GM21786 (cell line): ENCODE data around the gene COMMD4.
"Not testable (repeated sequence)": the region's sequence is repeated elsewhere in the genome, so short reads cannot be mapped to it uniquely, and the experiment has no call there.

Experiments
- ATAC-seq: cut with Tn5 transposase; IDR thresholded peaks from one replicate; pipeline ENCODE4 v1.9.1; 2021; ENCODE audit not compliant: unreplicated experiment

COMMD4 gene

DNA sequence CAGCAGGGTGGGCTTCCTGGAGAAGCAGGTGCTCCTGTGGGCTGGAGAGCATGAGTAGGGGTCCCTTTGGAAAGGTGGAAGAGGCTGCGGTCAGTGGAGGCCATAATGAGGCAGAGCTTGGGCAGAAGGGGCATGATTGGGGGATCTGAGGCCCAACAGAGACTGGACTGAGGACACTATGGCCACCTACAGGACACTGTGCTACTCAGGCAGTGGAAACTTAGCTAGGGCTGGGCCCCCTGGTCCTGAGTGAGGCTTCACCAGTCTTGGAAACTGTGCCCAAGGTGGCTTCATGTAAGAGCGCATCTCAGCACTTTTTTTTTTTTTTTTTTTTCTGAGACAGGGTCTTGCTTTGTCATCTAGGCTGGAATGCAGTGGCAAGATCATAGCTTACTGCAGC is 6.3 kb upstream of the COMMD4 start:
- no peak for ATAC-seq

DNA sequence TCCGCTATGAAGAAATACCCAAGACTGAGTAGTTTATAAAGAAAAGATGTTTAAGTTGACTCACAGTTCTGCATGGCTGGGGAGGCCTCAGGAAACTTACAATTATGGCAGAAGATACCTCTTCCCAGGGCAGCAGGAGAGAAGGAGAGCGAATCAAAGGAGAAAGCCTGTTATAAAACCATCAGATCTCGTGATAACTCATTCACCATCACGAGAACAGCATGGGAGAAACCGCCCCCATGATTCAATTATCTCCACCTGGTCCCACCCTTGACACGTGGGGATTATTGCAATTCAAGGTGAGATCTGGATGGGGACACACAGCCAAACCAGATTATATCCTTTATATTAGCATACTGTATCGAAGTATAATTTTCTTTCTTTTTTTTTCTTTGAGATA is 3.8 kb upstream of the COMMD4 start:
- not testable (repeated sequence) for ATAC-seq

DNA sequence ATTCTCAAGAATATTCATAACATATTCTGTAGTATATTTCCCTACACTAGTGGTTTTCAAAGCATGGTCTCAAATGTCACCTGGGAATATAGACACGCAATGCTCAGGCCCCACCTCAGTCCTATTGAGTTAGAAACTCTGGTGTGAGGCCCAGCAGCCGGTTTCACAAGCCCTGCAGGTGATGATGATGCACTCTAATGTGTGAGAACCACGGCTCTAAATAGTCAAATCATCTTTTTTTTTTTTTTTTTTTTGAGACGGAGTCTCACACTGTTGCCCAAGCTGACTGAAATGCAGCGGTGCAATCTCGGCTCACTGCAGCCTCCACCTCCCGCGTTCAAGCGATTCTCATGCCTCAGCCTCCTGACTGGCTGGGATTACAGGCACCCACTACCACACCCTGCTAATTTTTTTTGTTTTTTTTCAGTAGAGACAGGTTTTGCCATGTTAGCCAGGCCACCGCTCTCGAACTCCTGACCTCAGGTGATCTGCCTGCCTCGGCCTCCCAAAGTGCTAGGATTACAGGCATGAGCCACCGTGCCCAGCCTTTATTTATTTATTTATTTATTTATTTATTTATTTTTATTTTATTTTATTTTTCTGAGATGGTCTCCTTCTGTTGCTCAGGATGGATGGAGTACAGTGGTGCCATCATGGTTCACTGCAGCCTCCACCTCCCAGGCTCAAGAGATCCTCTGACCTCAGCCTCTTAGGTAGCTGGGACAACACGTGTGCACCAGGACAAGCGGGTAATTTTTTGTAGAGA is 2.0 kb upstream of the COMMD4 start:
- ATAC-seq, result not testable (repeated sequence)

DNA sequence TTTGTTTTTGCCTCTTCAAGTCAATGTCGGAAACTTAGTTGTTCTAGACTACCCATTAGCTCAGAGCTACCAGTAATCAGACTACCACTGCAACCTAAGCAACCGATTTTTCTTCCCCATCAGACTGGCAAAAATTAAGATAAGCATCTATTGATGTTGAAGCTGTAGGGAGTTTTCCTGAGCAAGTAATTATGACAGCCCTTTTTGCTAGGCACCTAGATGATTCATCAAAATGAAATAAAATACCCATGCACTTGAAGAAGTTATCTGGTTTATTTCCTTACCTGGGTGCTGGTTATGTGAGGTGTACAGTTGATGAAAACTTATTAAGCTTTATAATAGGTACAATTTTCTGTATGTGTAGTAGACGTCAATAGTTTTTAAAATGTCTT is 554 bp upstream of the COMMD4 start:
- no peak for ATAC-seq

DNA sequence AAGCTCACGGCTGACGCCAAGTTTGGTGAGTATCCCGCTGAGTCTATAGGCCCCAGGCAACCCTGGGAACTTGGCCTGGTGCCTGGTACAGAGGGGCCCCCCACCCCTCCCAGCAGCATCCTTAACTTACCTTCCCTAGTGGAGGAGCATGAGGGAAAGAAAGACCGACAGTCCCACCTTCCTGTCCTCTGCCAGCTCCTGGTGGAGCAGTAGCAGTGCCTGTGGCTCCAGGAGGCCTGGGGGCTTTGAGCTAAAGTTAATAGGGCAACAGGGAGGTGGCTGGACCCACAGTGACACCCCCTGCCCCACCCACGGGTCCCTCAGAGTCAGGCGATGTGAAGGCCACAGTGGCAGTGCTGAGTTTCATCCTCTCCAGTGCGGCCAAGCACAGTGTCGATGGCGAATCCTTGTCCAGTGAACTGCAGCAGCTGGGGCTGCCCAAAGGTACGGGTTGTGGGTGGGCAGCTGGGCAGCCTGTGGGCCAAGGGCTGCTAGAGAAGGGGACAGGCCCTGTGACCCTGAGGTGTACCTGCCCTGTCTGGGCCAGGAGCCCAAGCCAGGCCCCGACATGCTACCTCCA is 2.9 kb downstream of the COMMD4 start:
- ATAC-seq, result no peak

DNA sequence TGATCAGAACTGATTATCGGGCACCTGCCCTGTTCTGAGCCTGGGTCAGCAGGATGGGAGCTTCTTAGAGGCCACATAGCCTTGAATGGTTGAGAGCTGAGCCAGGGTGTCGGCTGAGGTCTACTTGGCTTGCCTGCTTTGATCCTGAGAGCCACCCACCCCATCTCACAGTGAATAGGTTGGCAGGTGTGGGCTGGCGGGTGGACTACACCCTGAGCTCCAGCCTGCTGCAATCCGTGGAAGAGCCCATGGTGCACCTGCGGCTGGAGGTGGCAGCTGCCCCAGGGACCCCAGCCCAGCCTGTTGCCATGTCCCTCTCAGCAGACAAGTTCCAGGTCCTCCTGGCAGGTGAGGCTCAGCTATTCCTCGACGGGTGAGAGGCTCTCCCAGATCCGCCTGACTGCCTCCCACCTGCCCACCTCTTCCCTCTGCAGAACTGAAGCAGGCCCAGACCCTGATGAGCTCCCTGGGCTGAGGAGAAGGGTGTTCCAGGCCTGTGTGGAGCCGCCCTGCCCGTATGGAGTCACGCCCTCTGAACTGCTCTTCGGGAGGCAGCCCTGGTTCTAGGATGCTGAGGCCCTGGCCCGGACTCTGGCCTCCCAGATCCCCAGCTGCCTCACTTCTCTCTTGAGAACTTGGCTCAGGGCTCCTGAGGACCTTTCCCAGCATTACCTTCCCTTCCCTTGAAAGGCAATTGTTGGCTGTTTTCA is 3.8 kb downstream of the COMMD4 start:
- ATAC-seq, result no peak

DNA sequence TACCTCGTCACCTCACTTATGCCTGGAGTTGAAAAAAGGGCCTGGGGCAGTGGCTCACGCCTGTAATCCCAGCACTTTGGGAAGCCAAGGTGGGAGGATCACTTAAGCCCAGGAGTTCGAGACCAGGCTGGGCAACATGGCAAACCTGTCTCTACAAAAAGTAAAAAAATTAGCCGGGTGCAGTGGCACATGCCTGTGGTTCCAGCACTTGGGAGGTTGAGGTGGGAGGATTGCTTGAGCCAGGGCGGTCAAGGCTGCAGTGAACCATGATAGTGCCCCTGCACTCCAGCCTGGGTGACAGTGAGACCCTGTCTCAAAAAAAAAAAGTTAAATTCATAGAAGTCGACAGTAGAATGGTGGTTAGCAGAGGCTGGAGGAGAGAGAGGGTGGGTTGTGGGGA is 6.4 kb downstream of the COMMD4 start:
- ATAC-seq, result no peak

DNA sequence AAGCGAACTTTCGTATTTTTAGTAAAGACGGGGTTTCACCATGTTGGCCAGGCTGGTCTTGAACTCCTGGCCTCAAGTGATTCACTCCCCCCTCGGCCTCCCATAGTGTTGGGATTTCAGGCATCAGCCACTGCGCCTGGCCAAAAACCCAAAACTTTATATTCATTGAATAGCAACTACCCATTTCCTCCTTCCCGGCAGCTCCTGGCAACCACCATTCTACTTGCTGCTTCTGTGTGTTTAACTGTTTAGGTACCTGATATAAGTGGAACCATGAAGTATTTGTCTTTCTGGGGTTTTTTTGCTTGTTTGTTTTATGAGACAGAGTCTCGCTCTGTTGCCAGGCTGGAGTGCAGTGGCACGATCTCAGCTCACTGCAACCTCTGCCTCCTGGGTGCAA is 8.1 kb downstream of the COMMD4 start:
- not testable (repeated sequence) for ATAC-seq

DNA sequence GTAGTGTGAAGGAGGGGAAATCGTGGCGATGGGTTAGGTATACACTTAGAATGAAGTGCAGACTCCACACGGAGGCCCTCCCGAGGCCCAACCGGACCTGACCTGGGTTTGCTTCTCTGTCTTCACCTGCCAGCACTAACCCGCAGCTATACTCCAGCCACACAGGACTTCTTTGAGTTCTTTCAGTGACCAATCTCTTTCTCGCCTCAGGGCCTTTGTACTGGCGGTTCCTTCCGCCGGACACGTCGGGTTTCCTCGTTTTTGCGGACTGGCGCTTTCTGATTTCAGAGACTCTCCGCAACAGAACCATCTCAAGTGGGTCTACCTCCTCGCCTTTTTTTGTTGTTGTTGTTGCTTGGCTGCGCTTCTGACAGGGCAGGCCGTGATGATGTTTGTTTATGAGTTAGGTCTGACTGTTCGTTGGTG is 10.9 kb downstream of the COMMD4 start, which contains the start of gene NEIL1:
Gene NEIL1 (plus strand): TSS at position 244 of the 426 bp plus-strand sequence. CDS start 1,867 bp downstream, outside the sequence.
- ATAC-seq, result no peak

DNA sequence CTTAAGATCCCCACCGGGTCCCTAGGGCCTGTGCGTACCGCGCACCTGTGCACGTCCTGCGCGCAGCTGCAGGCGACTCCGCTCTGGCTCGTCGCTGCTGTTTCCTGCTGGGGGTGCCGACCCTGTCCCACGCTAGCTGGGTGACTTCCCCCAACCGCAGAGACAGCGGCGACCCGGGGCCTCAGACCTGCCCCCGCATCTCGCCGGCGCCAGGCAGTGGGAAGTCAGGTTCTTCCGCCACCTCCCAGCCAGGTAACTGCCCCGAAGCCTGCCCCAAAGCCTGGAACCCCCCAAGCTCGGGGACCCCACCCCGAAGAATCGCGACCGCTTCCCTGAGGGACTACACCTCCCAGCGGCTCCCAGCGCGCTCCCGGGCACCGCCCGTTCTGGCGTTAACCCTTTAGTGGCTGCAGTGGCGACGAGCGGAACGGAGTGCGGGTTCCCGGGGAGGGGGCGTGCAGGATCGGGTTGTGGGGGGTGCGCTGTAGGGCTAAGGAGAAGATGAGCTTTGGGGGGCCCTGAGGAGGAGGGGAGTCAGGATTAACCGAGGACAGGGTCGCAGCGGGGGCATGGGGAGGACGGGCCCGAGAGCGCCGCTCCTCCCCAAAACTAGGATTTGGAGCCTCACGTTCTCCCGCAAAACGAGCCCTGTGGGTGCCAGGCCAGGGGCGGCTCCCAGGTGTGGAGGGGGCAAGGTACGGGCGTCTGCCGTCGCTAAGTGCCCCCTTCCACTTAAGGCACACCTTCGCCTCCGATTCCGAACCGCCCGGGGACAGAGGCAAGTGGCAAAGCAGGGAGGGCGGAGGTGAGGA is 11.6 kb downstream of the COMMD4 start:
- no peak for ATAC-seq

DNA sequence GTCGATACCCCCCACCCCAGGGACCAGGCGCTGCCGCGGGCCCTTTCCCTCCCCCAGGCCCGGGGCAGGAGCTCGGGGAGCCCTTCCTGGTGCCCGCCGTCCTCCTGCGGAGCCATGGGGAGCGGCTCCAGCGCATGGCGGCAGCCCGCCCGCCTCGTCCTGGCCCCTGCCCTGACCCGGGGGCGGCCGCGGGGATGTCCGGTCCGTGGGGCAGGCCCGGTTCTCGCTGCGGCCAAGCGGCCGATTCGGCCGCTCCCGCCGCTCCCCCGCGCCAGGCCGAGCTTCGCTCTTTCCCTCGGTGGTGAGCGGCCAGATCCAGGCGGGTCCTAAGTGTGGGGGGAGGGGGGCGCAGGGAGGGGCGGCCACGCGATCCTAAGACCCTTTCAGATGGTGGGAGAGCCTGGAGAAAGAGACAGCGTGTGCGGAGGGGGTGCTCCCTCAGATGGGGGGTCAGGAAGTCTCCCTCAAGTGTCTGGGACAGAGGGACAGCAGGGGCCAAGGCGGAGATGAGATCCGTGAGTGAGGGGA is 12.2 kb downstream of the COMMD4 start:
- ATAC-seq, result no peak

DNA sequence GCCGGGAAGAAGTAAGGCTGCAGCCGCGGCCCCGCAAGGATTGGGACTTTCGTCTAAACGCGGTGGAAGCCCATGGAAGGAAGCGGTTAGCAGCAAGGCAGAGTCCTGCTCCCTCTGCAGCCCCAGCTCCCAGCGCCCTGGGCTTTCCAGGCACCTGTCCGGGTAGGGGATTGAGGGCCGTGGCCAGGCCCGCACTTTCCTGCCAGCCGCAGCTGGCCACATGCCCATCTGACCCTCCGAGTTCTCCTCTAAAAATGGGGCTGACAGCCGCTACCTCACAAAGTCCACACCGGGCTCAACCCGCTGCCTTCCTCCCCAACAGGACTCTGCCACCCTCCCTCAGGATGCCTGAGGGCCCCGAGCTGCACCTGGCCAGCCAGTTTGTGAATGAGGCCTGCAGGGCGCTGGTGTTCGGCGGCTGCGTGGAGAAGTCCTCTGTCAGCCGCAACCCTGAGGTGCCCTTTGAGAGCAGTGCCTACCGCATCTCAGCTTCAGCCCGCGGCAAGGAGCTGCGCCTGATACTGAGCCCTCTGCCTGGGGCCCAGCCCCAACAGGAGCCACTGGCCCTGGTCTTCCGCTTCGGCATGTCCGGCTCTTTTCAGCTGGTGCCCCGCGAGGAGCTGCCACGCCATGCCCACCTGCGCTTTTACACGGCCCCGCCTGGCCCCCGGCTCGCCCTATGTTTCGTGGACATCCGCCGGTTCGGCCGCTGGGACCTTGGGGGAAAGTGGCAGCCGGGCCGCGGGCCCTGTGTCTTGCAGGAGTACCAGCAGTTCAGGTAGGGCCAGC is 12.9 kb downstream of the COMMD4 start:
- no peak for ATAC-seq

DNA sequence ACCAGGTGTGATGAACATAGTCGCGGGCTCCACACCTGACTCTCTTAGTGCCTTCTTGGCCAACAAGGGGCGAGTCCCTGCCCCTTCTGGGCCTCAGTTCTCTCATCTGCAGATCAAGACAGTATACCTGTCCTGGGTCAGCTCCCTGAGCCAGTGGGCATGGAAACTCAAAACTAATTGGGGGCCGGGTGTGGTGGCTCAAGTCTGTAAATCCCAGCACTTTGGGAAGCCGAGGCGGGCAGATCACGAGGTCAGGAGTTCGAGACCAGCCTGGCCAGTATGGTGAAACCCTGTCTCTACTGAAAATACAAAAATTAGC is 13.4 kb downstream of the COMMD4 start:
- ATAC-seq, result not testable (repeated sequence)

DNA sequence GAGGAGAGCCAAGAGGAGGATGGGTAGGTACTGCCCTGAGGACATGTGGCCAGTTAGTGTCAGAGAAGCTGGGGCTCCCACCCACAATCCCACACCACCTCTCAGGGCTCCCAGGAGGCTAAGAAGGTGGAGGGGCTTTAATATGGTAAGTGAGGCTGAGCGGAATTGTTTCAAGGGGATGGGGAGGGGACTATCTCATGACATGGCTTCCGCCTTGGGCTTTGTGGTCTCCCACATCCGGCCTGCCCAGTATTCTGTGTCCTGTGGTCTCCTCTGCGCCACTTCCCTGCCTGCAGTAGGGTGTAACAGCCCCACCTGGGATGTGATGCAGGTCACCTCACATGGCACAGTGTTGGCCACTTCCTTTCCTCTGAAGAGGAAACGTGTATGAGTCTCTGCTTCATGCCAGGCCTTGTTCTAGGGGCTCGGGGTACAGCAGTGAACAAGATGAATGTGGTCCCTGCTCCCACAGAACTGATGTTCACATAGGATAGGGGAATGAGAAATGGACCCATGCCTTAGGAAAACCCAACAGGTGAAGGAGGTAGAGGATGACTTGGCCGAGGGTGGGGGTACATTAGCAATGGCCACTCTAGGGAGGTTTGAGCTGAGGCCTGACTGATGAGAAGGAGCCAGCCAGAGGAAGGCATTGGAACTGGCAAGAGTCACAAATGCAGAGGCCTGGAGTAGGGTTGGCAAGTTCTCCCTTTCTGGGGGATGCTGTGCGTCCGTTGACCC is 14.2 kb downstream of the COMMD4 start:
- ATAC-seq, result no peak

DNA sequence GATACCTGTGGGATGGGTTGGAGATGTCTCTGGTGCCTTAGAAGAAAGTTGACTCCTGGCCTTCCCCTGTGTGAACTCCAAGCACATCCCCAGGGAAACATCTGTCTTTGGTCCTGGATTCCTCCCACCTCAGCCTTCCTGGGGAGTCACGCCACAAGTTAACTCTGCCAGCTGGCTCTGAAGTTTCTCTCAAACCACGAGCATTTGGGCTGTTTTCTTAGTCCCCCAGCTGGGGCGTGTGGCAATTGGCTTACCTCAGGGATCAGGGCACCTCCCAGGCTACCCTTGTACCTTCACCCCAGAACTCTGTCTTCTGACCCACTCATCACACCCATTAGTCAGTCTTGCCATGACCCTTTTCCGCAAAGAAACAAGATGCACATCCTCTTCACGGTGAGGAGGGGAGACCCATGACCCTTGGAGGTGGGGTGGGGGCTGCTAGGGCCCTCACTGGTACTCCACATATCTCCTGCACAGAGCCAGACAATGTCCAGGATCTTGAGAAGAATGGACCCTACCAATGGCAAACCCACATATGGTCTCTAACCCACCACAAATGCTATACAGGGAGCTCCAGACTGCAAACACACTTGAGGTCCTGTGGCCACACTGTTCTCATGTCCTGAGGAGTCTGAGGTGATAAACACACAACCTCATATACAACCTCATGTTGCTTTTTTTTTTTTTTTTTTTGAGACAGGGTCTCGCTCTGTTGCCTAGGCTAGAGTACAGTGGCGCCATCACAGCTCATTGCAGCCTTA is 14.9 kb downstream of the COMMD4 start:
- ATAC-seq, result no peak

DNA sequence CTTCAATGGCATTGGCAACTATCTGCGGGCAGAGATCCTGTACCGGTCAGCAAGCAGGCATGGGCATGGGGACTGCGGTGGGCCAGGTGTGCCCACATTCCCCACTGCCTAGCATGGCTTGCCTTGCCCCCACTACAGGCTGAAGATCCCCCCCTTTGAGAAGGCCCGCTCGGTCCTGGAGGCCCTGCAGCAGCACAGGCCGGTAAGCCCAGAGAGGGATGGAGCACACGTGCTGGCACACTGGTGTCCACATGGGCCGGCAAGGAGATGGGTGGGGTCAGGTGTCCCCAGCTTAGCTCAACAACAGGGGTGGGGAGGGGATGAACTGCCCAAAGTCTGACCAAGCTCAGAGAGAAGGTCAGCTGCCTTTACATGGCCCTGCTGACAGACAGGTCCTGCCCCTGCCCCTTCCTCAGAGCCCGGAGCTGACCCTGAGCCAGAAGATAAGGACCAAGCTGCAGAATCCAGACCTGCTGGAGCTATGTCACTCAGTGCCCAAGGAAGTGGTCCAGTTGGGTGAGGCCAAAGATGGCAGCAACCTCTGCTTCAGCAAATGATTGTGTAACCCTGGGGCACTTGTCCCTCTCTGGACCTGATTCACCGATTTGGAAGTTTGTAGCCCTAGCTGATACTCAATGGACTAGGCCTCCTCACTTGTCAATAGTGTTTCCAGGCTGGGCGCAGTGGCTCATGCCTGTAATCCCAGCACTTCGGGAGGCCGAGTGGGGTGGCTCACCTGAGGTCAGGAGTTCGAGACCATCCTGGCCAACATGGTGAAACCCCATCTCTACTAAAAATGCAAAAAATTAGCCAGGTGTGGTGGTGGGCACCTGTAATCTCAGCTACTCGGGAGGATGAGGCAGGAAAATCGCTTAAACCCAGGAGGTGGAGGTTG is 16.6 kb downstream of the COMMD4 start:
- ATAC-seq, result no peak

DNA sequence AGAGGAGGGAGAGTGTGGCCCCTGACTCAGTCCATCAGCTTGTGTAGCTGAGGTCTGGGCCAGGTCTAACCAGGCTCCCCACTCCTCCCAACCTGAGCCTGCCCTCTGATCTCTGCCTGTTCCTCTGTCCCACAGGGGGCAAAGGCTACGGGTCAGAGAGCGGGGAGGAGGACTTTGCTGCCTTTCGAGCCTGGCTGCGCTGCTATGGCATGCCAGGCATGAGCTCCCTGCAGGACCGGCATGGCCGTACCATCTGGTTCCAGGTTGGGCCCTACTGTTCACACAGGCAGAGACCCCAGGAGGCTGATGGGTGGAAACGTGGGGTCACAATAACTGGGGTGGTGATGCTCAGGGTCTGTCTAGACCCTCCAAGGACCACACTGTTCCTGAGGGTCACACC is 17.7 kb downstream of the COMMD4 start:
- no peak for ATAC-seq

DNA sequence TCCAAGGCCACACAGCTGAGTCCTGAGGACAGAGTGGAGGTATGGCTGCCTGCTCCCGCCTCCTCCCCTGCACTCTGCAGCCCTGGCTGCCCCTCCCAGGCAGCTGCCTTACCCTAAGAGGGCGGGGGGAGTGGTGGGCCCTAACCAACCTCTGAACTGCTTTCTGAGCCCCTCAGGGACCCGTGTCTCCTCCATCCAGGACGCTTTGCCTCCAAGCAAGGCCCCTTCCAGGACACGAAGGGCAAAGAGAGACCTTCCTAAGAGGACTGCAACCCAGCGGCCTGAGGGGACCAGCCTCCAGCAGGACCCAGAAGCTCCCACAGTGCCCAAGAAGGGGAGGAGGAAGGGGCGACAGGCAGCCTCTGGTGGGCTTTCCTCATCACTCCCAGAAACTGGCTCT is 18.6 kb downstream of the COMMD4 start:
- ATAC-seq, result no peak
